Muscle of arm (tissue), 12 donors: ENCODE measurements around the gene SBF2. TPM values are rescaled to one million over a fixed set of nuclear protein-coding genes. Genes with fewer than 3 reads are reported as not detected.

Source experiments
- DNase-seq: peaks from one replicate; pipeline ENCODE4 v3.0.0-alpha.2; 2013
- polyA plus RNA-seq, 12 donors: library from polyadenylated mRNA; unstranded; fragments of 120-200 nt; gene quantifications; one replicate each; pipeline ENCODE4 v1.2.1, GENCODE V29; 2013; ENCODE audit not compliant: insufficient read length in 12 of 12

SBF2 gene
- polyA plus RNA-seq, 12 donors = 18.3 to 53.2 (median 25.3) TPM; not detected in 1

DNA sequence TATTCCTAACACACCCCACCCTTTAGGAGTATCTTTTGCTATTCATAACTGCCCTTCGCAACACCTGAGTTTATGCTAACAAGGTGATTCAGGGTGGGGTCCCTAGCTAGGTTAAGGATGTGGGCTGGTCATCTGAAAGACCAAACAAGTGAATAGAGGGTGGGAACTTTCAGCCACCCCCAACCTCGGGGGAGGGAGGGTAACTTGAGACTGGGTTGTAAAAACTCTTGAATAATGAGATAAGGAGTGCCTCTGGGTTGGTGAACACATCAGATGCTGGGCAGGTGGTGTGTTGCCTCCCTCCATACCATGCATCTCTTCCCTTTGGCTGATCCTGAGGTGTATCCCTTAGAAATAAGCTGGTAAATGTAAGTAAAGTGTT lies 518.6 kb downstream of the SBF2 start:
- no peak for DNase-seq

DNA sequence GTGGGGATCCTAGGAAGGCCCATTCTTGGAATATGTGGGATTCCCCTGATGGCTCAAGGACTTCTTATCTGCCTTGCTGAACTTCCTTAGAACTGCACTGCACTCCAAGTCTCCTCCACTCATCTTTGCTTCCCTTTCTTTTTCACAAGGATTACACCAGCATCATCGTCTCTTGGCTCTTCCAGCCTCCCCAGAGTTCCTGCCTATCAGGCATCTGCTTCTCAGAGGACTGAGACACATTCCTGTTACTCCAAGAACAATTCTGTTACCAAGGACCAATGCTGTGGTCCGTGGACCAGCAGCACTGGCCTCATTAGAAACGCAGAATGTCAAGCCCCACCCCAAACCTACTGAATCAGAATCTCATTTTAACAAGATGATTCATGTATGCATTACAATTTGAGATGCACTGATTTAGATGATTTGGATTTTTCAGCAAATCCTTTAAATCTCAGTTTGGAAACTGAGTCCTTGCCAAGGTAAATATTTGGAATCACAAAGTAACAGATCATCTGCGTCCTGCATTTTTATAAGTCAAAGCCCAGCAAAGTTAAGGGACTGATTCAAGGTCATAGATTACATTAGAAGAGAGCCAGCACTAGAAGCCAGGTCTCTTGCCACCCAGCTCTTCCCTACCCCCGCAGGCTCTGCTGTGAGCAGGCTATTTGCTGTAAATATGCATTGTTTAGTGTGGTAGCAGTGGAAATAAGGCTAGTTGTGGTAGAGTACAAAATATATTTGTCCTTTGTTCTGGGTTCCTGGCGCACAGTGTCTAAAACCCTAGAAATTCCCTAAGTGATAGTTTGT lies 519.2 kb downstream of the SBF2 start:
- DNase-seq = no peak

DNA sequence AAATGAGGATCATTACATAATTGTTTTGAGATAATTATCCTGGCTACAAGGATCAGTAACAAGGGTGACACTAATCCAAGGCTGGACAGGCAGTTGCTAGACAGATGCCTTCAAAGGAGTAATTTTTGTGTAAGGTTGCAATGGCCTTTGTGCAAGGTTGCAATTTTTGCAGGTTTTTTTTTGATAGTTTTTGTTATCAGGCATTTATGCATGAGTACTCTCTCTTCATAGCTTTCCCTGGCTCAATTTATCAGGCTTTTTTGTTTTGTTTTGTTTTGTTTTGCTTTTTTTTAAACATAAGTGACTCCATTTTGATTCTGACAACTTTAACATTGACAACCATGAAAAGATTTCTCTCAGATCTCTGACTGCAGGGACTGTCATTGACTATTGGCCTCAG lies 519.9 kb downstream of the SBF2 start:
- DNase-seq = no peak

DNA sequence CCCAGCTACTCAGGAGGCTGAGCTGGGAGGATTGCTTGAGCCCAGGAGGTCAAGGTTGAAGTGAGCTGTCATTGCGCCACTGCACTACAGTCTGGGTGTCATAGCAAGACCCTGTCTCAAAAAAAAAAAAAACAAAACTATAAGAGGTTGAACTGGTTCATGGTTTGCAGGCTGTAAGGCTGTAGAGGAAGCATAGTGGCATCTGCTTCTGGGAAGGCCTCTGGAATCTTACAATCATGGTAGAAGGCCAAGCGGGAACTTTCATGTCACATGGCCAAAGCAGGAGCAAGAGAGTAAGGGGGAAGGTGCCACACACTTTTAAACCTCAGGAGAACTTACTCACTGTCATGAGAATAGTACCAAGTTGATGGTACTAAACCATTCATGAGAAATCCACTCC lies 520.5 kb downstream of the SBF2 start:
- DNase-seq = no peak

DNA sequence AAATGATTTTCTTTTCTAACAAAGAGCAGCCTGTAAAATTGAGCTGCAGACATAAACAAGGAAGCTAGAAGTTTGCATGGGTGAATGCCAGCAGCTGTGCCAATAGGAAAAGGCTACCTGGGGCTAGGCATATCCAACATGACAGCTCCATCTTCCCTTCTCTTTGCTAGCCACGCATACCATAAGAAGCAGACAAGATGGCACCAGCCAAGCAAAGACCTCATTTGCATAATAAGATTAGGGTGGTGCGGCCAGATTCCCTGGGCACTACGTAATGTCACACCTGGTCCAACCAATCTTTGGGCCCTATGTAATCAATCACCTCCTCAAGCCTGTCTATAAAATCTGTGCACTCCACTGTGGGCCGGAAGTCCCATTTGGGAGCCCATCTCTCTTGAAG lies 521.8 kb downstream of the SBF2 start:
- no peak for DNase-seq

DNA sequence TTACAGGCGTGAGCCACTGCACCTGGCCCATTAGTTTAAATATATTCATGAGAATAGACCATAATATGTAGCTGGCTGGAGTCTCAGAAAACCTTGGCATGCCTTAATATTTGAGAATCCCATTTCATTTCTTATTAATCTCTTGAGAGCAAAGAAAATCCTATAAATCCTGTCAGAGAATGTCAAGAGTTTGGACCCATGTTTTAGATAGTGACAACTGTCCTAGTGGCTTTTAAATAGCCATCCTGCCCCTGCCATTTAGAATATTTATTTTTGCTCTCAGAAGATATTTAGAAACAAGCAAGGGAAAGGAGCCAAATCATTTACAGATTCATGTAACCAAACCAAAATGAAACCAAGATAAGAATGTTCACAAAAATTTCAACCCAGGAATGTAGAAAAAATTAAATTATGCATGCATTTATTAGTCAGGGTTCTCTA lies 522.9 kb downstream of the SBF2 start:
- DNase-seq = peak; percentile 33

DNA sequence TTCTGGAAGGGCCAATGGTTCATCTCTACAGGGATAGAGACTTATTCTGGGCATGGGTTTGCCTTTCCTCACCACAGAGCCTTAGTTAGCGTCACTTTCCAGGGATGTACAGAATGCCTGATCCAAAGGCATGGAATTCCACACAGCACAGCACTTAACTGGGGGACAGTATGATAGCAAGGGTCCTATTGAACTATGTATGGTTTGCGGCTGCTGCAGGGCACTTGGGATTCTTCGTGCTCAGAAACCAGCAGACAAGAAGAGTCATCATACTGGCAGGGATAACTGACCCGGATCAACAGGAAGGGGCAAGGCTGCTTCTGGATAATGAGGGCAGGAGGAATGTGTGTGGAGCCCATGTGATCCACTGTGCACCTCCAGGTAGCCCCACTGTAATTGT lies 524.4 kb downstream of the SBF2 start:
- no peak for DNase-seq

DNA sequence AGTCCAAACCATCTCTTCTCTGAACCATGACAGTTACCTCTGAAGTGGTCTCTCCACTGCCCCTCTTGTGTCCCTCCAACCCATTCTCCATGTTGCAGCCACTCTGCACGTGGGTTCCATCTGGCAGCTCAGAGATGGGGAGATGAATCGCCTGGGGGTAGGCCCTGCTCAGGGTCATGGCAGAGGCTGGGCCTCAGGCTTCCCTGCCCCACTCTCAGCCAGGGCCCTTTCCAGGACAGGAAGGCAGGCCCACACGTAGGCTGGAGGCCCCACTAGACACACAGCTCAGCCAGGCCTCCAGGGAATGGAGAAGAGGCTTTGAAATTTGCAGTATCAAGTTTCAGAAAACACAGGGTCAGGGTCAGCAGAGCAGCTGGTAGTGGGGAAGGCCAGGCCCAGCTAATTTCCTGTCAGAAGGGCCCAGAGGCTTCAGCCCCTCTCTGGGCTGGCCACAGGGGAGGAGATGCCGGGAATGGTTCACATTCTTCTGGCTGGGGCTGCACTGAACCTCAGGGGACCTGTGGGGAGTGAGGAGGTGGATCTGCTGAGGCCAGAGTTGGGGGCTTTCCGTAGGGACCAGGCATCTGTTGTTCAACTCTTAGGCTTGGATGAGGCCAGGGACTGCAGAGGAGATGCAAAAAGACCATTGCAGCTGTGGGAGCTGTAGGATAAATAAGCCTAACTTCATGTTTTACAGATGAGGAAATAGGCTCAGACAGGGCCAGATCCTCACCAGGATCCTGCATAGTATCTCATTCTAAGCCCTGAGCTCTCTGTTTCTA lies 528.5 kb downstream of the SBF2 start:
- DNase-seq = peak; percentile 81

DNA sequence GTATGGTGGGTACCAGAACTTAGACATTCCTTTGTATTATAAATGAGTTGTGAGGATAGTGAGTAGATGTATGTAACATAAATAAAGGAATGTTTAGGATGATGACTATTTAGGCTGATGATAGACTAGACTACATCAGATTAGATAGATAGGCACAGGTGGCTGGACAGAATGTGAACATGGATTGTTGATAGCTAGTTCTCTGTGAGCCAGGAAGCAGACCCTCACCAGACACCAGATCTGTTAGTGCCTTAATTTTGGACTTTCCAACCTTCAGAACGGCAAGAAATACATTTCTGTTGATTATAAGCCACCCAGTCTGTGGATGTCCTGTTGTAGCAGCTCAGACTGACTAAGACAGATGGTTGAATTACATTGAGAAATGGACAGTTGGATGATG lies 530.7 kb downstream of the SBF2 start:
- DNase-seq = no peak

DNA sequence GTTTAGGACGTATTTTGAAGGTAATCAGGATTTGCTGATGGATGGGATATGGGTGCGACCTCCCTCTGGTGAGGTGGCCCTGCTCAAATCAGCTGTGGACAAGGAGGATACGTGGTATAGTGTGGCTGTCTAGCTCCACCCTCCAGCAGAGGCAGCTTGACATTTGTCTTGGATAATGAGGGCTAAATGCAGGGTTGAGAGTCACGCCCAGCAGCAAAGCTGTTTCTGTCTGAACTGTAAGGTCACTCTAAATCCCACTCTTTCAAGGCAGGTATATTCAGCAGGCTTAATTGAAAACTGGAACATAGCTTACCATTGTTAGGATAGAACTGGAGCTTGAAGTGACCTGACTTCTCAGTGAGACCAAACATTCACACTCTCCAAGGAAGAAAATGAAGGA lies 531.5 kb downstream of the SBF2 start:
- no peak for DNase-seq

DNA sequence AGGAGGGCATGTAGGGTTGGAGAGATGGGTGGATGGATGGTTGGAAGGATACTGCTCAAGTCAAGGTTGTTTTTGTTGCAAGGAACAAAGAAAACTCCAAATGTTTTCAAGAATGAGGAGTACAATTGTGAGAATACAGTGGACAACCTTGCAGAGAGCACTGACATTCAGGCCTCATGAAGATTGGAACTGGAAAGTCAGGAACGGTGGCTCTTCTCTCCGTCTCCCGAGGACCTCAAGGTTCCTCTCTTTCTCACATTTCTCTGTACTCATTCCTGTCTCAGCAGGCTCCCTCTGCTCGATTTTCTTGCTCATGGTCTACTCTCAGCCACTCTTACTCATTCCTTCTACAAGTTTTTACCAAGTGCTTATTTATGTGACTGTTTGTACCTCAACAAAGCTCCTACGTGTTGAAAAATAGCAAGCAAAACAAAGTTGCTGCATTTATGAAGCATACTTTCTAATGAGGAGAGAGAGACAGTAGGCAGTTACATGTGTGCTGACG lies 532.5 kb downstream of the SBF2 start:
- no peak for DNase-seq

DNA sequence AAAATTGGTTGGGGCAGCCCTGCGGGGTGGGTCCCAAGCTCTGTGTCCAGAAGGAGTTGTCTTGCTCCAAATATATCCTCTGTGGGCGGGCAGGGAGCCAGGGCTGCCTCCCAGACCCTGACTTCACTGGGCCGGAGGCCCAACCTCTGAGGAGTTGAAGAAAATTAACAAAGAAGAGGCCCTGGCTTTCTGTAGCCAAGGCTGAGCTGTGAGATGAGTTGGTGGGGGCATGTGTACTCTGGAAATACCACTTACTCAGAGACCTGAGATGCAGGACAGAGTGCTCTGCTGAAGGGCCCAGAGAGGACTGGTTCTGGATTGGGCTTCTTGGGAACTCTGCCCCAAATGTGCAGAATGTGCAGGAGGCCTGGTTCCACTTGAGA lies 533.8 kb downstream of the SBF2 start:
- DNase-seq = peak; percentile 81

DNA sequence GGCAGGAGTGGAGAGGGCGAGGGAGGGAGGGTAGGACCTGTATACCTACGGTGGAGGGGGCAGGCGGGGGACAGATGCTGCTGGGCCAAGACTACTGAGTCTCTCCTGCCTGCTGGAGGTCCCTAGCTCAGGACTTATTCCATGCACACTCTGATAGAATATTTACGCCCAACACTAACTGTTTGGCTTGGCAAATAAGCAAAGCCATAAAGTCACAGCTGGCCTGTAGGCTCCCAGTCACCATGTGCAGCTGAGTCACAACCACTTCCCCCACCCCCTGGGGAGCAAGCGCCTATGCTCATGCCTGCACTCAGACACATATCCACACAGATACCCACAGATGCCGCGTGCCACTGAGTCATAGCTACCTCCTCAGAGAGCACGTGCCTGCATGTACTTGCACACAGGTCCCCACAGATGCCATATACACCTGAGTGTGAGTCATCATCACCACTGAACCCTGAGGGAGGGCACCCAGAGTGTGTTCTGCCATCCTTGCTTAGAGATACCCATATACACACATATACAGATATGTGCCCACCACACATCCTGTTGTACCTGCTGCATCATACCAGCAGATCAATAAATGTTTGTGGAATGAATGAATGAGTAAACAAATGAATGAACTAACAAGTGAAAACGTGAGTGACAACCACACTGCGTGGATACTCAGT lies 534.4 kb downstream of the SBF2 start:
- peak; percentile 55 for DNase-seq

DNA sequence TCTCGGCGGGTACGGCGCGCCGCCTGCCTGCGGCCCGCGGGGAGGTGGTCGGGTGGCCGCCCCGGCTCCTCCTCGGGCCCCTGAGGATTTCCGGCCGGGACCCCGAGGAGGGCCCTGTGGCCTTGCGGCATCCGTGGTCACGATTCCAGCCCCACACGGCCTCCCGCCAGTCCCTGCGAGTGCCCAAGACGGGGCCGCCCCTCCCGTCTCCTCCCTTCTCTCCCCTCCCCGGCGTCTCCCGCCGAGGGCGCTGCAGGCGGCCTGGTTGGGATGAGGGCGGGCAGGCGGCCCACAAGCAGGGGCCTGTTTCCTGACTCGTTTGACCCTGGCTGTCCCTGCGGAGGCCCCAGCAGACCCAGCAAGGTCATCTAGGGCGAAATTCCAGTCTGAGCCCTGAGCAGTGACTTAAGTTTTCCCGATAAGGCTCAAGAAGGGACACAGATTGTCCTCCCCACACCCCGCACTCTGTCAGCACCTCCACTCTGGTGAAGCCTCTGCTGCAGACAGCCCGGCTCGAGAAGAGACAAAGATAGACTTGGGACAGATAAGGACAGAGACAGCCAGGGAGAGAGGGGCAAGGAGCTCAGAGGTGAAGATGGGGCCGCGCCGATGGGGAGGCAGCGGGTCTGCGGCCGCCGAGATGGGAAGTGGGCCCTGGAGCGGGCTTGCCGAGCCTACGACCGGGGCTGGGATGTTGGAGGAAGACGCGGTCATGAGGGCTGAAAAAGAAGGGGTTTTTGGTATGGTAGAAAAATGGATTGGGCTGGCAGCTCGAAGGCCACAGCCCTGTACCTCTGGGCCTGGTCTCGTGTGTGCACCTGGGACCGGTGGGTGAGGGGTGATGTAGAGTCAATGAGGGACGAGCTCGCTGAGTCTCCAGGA lies 535.1 kb downstream of the SBF2 start:
- peak; percentile 77 for DNase-seq

DNA sequence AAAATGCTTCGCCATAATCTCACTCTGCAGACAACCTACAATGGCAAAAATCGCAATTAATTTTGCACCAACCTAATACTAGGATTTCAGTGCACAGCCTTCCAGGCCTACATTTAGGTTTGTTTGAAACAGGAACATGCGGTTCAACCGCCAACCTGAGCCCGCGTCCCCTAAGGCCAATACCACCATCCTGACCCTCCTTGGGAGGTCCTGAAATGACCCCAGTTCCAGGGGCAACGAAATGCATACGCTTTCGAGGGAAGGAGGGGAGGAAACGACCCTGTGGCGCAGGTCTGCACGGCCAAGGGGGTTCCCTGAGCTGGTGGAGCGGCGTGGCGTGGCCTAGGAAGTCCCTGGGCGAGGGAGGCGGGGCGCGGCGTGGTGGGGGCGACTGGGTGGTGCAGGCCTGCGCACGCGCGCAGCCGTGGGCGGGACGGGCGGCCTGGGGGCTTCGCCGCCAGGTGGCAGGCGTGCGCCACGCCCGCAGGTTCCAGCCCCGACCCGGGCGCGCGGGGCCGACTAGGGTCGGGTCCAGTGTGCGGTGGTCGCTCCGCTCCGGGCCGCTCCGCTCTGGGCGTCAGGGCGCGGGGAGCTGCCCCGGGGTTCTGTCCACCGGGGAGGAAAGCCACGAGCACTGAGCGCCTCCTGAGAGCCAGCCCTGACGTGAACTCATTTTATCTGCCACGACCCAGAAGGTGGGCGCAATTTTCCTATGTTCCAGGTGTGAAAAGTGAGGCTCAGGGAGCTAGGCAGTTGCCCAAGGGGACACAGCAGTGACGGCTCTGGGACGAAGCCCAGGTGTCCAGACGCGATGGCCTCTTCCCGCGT lies 536.0 kb downstream of the SBF2 start:
- DNase-seq = peak; percentile 81

DNA sequence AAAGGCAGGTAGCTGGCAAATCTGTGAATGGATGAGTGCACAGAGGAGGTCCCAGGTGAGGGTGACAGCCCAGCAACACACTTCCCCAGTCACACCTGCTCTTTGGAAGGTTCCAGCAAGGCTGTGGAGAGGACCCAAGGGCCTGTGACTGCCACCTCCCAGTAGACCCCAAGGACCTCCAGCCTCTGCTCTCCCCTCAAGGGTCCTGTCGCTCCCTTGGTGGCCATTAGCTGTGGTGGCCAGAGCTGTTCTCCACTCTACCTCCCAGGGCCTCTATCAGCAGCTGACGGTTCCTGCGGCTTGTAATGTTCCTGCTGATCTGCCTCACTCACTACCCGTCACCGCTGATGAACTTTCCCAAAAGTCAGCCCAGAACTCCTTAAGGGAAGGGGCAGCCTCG lies 537.1 kb downstream of the SBF2 start:
- DNase-seq = no peak

DNA sequence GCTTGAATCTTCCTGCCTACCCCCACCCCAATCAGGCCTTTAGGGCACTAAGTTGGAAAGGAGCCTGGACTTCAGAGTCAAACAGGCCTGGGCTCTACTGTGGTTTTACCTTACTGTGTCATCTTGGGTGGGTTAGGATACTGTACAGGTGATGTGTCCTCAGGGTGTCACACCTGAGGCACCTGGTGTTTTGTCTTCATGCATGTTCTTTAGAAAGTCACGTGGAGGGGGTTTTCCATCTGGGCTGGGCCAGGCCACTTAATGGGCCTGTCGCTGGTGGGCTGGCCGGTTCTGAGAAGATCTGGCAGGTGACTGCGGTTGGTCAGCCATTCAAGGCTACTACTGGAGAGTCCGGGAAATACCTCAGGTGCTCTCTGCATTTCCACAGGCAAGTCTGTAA lies 537.6 kb downstream of the SBF2 start:
- no peak for DNase-seq

DNA sequence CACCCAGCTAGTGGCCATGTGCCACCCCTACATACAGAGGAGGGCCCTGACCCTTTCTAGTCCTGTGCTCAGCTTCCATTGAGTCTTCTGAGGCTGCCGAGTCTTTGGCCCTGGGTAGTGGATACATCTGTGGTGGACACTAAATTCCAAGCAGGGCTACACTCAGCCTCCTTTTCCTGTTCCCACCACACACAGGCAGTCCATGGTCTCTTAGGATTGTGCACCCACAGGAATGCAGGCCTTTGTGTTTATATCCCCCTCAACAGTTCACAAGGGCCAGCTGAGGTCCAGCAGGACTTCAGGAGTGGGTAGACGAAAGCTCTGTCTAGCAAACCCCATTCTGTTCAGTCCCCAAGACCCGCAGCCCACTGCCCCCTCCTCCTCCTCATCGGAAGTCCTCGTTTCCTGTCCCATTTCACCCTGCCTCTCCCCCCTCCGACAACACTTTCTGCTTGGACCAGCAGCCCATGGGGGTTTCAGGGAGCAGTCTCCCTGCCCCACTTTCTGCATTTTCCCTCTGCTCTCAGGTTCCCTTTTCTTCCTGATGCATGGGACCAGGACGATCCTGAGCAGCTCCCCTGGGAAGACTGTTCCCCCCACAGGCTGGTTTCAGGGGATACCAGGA lies 538.3 kb downstream of the SBF2 start:
- no peak for DNase-seq

DNA sequence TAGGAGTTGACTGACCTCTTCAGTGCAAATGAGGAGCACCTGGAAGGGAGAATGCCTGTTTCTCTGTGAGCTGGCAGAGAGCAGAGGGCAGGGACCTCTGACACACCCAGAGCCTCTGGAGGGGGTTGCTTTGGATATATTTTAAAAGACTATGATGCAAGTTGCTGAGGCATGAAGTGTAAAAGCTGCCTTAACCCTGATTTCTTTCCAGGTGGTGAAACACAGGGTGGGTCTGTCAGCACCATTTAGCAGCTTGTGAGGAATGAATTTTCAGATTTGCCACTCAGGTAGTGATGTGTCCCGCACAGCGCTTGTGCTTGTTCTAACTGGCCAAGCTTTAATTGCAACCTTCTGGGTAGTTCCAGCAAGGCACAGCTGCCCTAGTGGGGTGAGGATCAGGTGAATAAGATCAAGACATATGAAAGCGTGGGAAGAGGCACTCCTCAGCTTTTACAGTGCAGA lies 540.0 kb downstream of the SBF2 start:
- no peak for DNase-seq

DNA sequence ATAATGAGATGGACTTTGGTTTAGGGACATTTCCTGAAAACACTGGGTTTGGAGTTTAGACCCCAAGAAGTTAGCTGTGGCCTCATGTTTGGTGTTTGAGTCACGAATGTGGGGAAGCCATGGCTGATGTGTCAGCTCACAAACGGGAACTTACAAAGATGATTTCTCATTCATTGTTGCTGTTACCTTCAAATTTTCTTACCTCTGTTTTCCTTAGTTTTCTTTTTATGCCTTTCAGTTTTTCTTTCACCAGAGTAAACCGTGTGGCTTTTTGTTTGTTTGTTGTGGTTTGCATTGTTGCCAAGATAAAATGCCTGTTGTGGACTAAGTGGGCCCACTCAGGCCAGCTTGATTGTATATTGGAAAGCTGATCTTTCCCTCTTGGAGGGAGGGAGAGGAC lies 541.0 kb downstream of the SBF2 start:
- no peak for DNase-seq
